ENCODE data around the gene ANKK1.

ANKK1 gene

GRCh38 chr11:113419454-113420003 lies 31.9 kb downstream of the ANKK1 start (continued):
- TF ChIP-seq ZBTB49 (tag by site-specific recombination; IDR thresholded peaks at IDR 0.05; ENCODE audit: low read depth) (no peak), ZNF792 (tag by site-specific recombination; IDR thresholded peaks at IDR 0.05) (no peak), ZNF596 (tag by site-specific recombination; IDR thresholded peaks at IDR 0.05) (no peak), SP2 (tag by site-specific recombination; IDR thresholded peaks at IDR 0.05) (no peak), ZNF639 (tag by site-specific recombination; IDR thresholded peaks at IDR 0.05) (no peak), PRDM4 (tag by site-specific recombination; IDR thresholded peaks at IDR 0.05) (no peak), REPIN1 (tag by site-specific recombination; IDR thresholded peaks at IDR 0.05; ENCODE audit: low read depth) (no peak), ZNF416 (tag by site-specific recombination; IDR thresholded peaks at IDR 0.05) (no peak), ZNF214 (tag by site-specific recombination; IDR thresholded peaks at IDR 0.05; ENCODE audit: borderline replicate concordance) (no peak), PBX3 (CRISPR knock-in tag; IDR thresholded peaks at IDR 0.05) (no peak)

GRCh38 chr11:113420808-113421207 lies 33.2 kb downstream of the ANKK1 start:
- TF ChIP-seq CTCF (tag by site-specific recombination; IDR thresholded peaks at IDR 0.05) = no peak
- peak; percentile 73 for TF ChIP-seq PRDM10 (tag by site-specific recombination; IDR thresholded peaks at IDR 0.05)
- peak; percentile 39; the same call in 1 of the 2 replicates for TF ChIP-seq ZNF394 (tag by site-specific recombination; IDR thresholded peaks at IDR 0.05; ENCODE audit: borderline replicate concordance)
- no peak for TF ChIP-seq ZNF513 (tag by site-specific recombination; IDR thresholded peaks at IDR 0.05)
- CTCF ChIA-PET = interaction anchor here (0.6 kb wide), 1 partner anchor 58 kb away, joined by 3 read pairs; no protein-coding TSS in a partner anchor

More at GRCh38 chr11:113420808-113421207, 33.2 kb downstream of the ANKK1 start:
- POLR2A ChIA-PET = no interaction called here
- Histone ChIP-seq H3K4me3 (ENCODE audit: low read depth, low read length) (no peak overlapping the region), H3K36me3 (ENCODE audit: control insufficient read depth in 2 of 2, insufficient read depth in 1 of 2, low read length in 2 of 2) (no peaks in the 10 kb centered on the region), H3K27ac (ENCODE audit: extremely low read depth, low read depth, low read length) (no peak overlapping the region), H3K9me3 (ENCODE audit: control insufficient read depth, insufficient read depth, low read depth, low read length) (no peaks in the 10 kb centered on the region), H3K4me1 (ENCODE audit: control insufficient read depth, insufficient read depth, low read length) (no peaks in the 10 kb centered on the region)

Data from HEK293 (cell line).